HepG2 (cell line): ENCODE data around the gene KIAA1217. TPM values are rescaled to one million over a fixed set of nuclear protein-coding genes. Genes with fewer than 3 reads are reported as not detected.

Experiments used
- ATAC-seq: fragments of 200-7000 bp; cut with Tn5 transposase; 3 replicates; pipeline ENCODE4 v1.9.1; 2020; ENCODE audit warnings: mild to moderate bottlenecking, moderate library complexity
- BruUV-seq: library from RNA; stranded (reverse); fragments of 400-500 nt; replicated peaks from 2 replicates; lab custom pipeline; 2021; lab: Mats Ljungman, UMichigan
- CTCF ChIA-PET: fragments of 300-600 bp; formaldehyde crosslinking; extraction: SDS; loops from one replicate; lab custom pipeline; 2021; ENCODE audit warnings: low total read pairs, inconsistent platforms, low intra/inter-chr PET ratio; lab: Yijun Ruan, JAX
- POLR2A ChIA-PET: fragments of 350-600 bp; sonication (Branson Sonifier 250); formaldehyde crosslinking; loops from one replicate; lab custom pipeline; 2020; ENCODE audit warnings: antibody characterized with exemption, inconsistent platforms; lab: Yijun Ruan, JAX
- DNase-seq: peaks from one replicate; pipeline ENCODE4 v3.0.0-alpha.2; 2015; ENCODE audit warnings: low spot score
- FAIRE-seq: peaks from 3 replicates; lab custom pipeline; 2011; peaks lifted over from hg19 to GRCh38; lab: Jason Lieb, UNC
- H2AFZ ChIP-seq: one replicate; pipeline ENCODE4 v1.6.1; 2011; ENCODE audit warnings: low read length, inconsistent platforms
- H3K27ac ChIP-seq: fragments of 300-600 bp; 3 replicates; pipeline ENCODE4 v1.8.0; 2011; ENCODE audit warnings: mixed run types, mild to moderate bottlenecking, mixed read lengths, low read length, inconsistent platforms; ENCODE audit not compliant: insufficient read depth; ENCODE audit errors: extremely low read length
- H3K27me3 ChIP-seq, 2 experiments: fragments of 200-600 bp in 1 of 2; 2 replicates in 1 of 2; 3 replicates in 1 of 2; pipeline versions ENCODE4 v1.6.0 to v1.8.0; 2011; ENCODE audit warnings: low read length in 2 of 2, mild to moderate bottlenecking in 2 of 2, moderate library complexity in 2 of 2, inconsistent platforms in 1 of 2; ENCODE audit not compliant: insufficient read depth in 2 of 2, control insufficient read depth in 1 of 2
- H3K36me3 ChIP-seq, 2 experiments: fragments of 200-600 bp in 1 of 2; replicated peaks in 1 of 2; 2 replicates in 1 of 2; 3 replicates in 1 of 2; pipeline versions ENCODE4 v1.5.1 to v1.8.0; 2011; ENCODE audit warnings: low read length in 2 of 2, inconsistent platforms in 1 of 2; ENCODE audit not compliant: insufficient read depth in 2 of 2, control insufficient read depth in 1 of 2
- H3K4me1 ChIP-seq: 2 replicates; pipeline ENCODE4 v1.5.1; 2012; ENCODE audit warnings: low read length, inconsistent platforms; ENCODE audit not compliant: insufficient read depth
- H3K4me2 ChIP-seq: 2 replicates; pipeline ENCODE4 v1.6.0; 2011; ENCODE audit warnings: low read depth, low read length, inconsistent platforms
- H3K4me3 ChIP-seq, 3 experiments: fragments of 200-600 bp in 1 of 3; sonication (generic), shearing (Covaris generic) in 1 of 3; replicated peaks in 1 of 3; 2 replicates each; pipeline ENCODE4 v1.5.1; 2011 to 2016; ENCODE audit warnings: low read length in 3 of 3, inconsistent platforms in 2 of 3, low read depth in 2 of 3, mild to moderate bottlenecking in 2 of 3, control low read depth in 1 of 3, mixed read lengths in 1 of 3; ENCODE audit not compliant: insufficient read depth in 1 of 3
- H3K79me2 ChIP-seq: one replicate; pipeline ENCODE4 v1.6.1; 2011; ENCODE audit warnings: low read length, inconsistent platforms; ENCODE audit not compliant: insufficient read depth
- H3K9ac ChIP-seq: 2 replicates; pipeline ENCODE4 v1.6.0; 2011; ENCODE audit warnings: mild to moderate bottlenecking, low read depth, low read length, inconsistent platforms; ENCODE audit not compliant: insufficient read depth
- H3K9me3 ChIP-seq: 2 replicates; pipeline ENCODE4 v1.5.1; 2012; ENCODE audit warnings: mild to moderate bottlenecking, low read length
- H4K20me1 ChIP-seq: 2 replicates; pipeline ENCODE4 v1.6.0; 2011; ENCODE audit warnings: inconsistent platforms, mild to moderate bottlenecking, low read length, moderate library complexity; ENCODE audit not compliant: insufficient read depth
- CTCF ChIP-seq: sonication (generic); formaldehyde crosslinking; IDR thresholded peaks from 2 replicates; pipeline ENCODE4 v1.5.0; 2020; ENCODE audit warnings: mild to moderate bottlenecking, missing genetic modification reagents, moderate library complexity
- HIC2 ChIP-seq: sonication (generic); formaldehyde crosslinking; IDR thresholded peaks from 2 replicates; pipeline ENCODE4 v1.9.0; 2022; ENCODE audit warnings: low read depth, missing genetic modification reagents
- MTA1 ChIP-seq: sonication (generic); formaldehyde crosslinking; IDR thresholded peaks from 2 replicates; pipeline ENCODE4 v1.4.0; 2020; ENCODE audit warnings: missing genetic modification reagents, mild to moderate bottlenecking, borderline replicate concordance
- MZF1 ChIP-seq: sonication (generic); formaldehyde crosslinking; IDR thresholded peaks from 2 replicates; pipeline ENCODE4 v1.8.1; 2023; ENCODE audit warnings: mild to moderate bottlenecking, missing genetic modification reagents, borderline replicate concordance
- STAG1 ChIP-seq: sonication (generic); formaldehyde crosslinking; IDR thresholded peaks from 2 replicates; pipeline ENCODE4 v1.4.0; 2020; ENCODE audit warnings: missing genetic modification reagents
- THAP9 ChIP-seq: sonication (generic); formaldehyde crosslinking; IDR thresholded peaks from 2 replicates; pipeline ENCODE4; 2020; ENCODE audit warnings: missing genetic modification reagents, mild to moderate bottlenecking, borderline replicate concordance
- ZNF570 ChIP-seq: sonication (generic); formaldehyde crosslinking; IDR thresholded peaks from 2 replicates; pipeline ENCODE4 v1.4.0; 2020; ENCODE audit warnings: mild to moderate bottlenecking, missing genetic modification reagents, borderline replicate concordance
- ZNF747 ChIP-seq: sonication (generic); formaldehyde crosslinking; IDR thresholded peaks from 2 replicates; pipeline ENCODE4 v1.8.1; 2023; ENCODE audit warnings: missing genetic modification reagents, mild to moderate bottlenecking, borderline replicate concordance
- WGBS: methylation state at CpG from one replicate; pipeline ENCODE4 v1.1.6; 2017; ENCODE audit warnings: low lambda C conversion rate; 5-methylcytosine and 5-hydroxymethylcytosine counted together
- in situ Hi-C: cut with HindIII; loops from 2 replicates; pipeline ENCODE4 v1.10.0; 2017; ENCODE audit warnings: low pct_unique_long_range_greater_than_20kb; ENCODE audit not compliant: extremely low pct_ligation_motif_present
- intact Hi-C: fragments of 100-400 bp; cut with micrococcal nuclease; formaldehyde crosslinking; loops from one replicate; pipeline ENCODE4 v1.10.0; 2022; ENCODE audit not compliant: unreplicated experiment
- polyA plus RNA-seq, 8 experiments: library from polyadenylated mRNA; depleted of rRNA in 3 of 8; stranded (reverse) in 7 of 8; unstranded in 1 of 8; fragments of >200 nt; fragmentation: Illumina TruSeq in 4 of 8; extraction: Trizol in 4 of 8; gene quantifications; 2 replicates each; pipeline versions ENCODE4 v1.2.1 to v1.2.3, GENCODE V29; 2011 to 2016; ENCODE audit warnings: low read depth in 4 of 8, missing spikeins in 1 of 8, mixed read lengths in 1 of 8; ENCODE audit not compliant: insufficient read depth in 1 of 8
- total RNA-seq, 5 experiments: library from RNA; depleted of rRNA; stranded (reverse); fragments of >200 nt; fragmentation: Illumina TruSeq; extraction: Trizol; gene quantifications; 2 replicates each; pipeline ENCODE4 v1.2.3, GENCODE V29; 2016; ENCODE audit warnings: low read depth in 1 of 5

Gene KIAA1217
- total and polyA plus RNA-seq, 2 of the 13 experiments (the other 11 are each of a cell fraction or from before 2014, with no cell fraction given): 4.6 to 10.9 TPM

DNA sequence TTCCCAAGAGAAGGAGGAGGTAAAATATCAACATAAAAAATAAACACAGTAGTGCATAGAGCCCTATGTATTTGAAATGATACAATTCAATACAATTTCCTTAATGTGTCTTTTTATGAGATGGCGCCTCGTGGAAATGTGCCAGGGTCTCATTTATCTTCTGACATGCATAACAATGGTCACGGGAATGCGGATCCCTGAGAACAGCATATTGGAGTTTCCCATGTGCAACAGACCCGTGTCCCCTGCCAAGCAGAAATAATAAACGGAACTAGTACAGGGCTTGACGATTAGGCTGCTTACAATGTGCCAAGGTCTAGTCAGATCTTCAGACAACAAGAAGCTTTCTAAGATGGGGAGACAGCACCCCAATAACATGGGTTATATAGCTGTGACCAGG is 296.8 kb downstream of the KIAA1217 start:
- no peaks in the 10 kb centered on the region for H3K9me3 ChIP-seq
- 96% methylated on average over 7 of the region's 7 CpGs for WGBS
- ATAC-seq (no peak), FAIRE-seq (no peak), DNase-seq (no peak)
- no peak overlapping the region for H3K9ac ChIP-seq
- no peaks in the 10 kb centered on the region for H3K4me1 ChIP-seq
- in situ Hi-C loops (loop anchor here (25.0 kb wide), 1 partner anchor 518 kb away; no protein-coding TSS in a partner anchor), intact Hi-C loops (no loop called here)
- H3K36me3 ChIP-seq: peaks cover 12 to 53% of the 10 kb centered on the region in 2 experiments; a peak in 4 of 5 replicates
- H3K4me2 ChIP-seq: no peak overlapping the region
- CTCF ChIA-PET: interaction anchor here (1.5 kb wide), 1 partner anchor 42 kb away, joined by 3 read pairs; no protein-coding TSS in a partner anchor
- H3K79me2 ChIP-seq: no peaks in the 10 kb centered on the region
- H3K27me3 ChIP-seq: no peaks in the 10 kb centered on the region
- H2AFZ ChIP-seq: no peak overlapping the region
- H4K20me1 ChIP-seq: no peaks in the 10 kb centered on the region
- no peak overlapping the region for H3K27ac ChIP-seq
- H3K4me3 ChIP-seq: no peak overlapping the region
- POLR2A ChIA-PET: no interaction called here
- no TSS peak for BruUV-seq
- no peak for TF ChIP-seq MZF1 (CRISPR knock-in tag)

- Histone ChIP-seq H3K27ac (no peak overlapping the region), H3K79me2 (no peaks in the 10 kb centered on the region), H4K20me1 (no peaks in the 10 kb centered on the region), H3K4me1 (peaks cover 3% of the 10 kb centered on the region), H3K4me3 (no peak overlapping the region), H3K9me3 (no peaks in the 10 kb centered on the region), H3K4me2 (no peak overlapping the region), H2AFZ (no peak overlapping the region), H3K36me3 (peaks cover 4 to 23% of the 10 kb centered on the region in 2 experiments; a peak in 3 of 5 replicates), H3K27me3 (no peaks in the 10 kb centered on the region), H3K9ac (no peak overlapping the region)
- in situ Hi-C loops (loop anchor here (25.0 kb wide), 1 partner anchor 526 kb away; no protein-coding TSS in a partner anchor), intact Hi-C loops (no loop called here)
- POLR2A ChIA-PET: no interaction called here
- CTCF ChIA-PET: interaction anchor here (1.1 kb wide), 1 partner anchor 44 kb away, joined by 3 read pairs; no protein-coding TSS in a partner anchor
- WGBS: 93% methylated on average over 9 of the region's 9 CpGs
- ATAC-seq (no peak), FAIRE-seq (no peak), DNase-seq (no peak)
- no TSS peak for BruUV-seq
- TF ChIP-seq MTA1 (CRISPR knock-in tag) (no peak), ZNF747 (no peak), STAG1 (CRISPR knock-in tag) (peak; percentile 56), THAP9 (CRISPR knock-in tag) (no peak), ZNF570 (CRISPR knock-in tag) (no peak), HIC2 (CRISPR knock-in tag) (no peak), CTCF (CRISPR knock-in tag) (peak; percentile 56)
Observed at GRCh38 chr10:24513155-24513554, 304.2 kb downstream of the KIAA1217 start.
